PFSK-1 (cell line): ENCODE data around the gene ATG9B.

Experiments used
- POLR2AphosphoS5 ChIP-seq: IDR thresholded peaks from 2 replicates; pipeline ENCODE4 v1.6.1; 2012; ENCODE audit warnings: low read depth, mild to moderate bottlenecking, control low read depth, low read length, moderate library complexity
- SIN3A ChIP-seq: IDR thresholded peaks from 2 replicates; pipeline ENCODE4 v1.6.1; 2012; ENCODE audit warnings: mild to moderate bottlenecking, low read length, moderate library complexity, borderline replicate concordance; ENCODE audit not compliant: insufficient read depth
- TAF1 ChIP-seq: IDR thresholded peaks from 2 replicates; pipeline ENCODE4 v1.6.1; 2012; ENCODE audit warnings: low read length, control low read depth, borderline replicate concordance; ENCODE audit not compliant: insufficient read depth
- TF ChIP-seq, protein P1 (sequence below), 2 experiments: IDR thresholded peaks; 2 replicates each; pipeline versions ENCODE4 v1.6.1 to v1.8.0; 2011 to 2012; ENCODE audit warnings: low read depth in 2 of 2, low read length in 2 of 2, control low read depth in 1 of 2, inconsistent platforms in 1 of 2, mild to moderate bottlenecking in 1 of 2, moderate library complexity in 1 of 2; ENCODE audit not compliant: insufficient read depth in 1 of 2

DNA sequence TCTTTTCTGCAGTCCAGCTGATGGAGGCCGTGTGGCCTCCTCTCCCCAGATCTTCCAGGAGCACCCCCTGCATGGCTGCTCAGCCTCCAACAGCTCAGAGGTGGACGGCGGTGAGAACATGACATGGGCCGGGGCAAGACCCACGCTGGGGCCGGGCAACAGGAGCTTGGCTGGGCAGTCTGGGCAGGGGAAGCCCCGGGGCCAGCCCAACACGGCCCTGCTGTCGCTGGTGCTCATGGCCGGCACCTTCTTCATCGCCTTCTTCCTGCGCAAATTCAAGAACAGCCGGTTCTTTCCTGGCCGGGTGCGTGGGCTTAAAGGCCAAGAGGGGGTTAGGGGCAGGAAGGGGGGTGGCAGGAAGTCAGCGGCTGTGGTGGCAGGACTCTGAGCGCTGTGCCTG, 49.7 kb upstream of the ATG9B start:
- TF ChIP-seq POLR2AphosphoS5, result no peak
- TF ChIP-seq, protein P1, sequence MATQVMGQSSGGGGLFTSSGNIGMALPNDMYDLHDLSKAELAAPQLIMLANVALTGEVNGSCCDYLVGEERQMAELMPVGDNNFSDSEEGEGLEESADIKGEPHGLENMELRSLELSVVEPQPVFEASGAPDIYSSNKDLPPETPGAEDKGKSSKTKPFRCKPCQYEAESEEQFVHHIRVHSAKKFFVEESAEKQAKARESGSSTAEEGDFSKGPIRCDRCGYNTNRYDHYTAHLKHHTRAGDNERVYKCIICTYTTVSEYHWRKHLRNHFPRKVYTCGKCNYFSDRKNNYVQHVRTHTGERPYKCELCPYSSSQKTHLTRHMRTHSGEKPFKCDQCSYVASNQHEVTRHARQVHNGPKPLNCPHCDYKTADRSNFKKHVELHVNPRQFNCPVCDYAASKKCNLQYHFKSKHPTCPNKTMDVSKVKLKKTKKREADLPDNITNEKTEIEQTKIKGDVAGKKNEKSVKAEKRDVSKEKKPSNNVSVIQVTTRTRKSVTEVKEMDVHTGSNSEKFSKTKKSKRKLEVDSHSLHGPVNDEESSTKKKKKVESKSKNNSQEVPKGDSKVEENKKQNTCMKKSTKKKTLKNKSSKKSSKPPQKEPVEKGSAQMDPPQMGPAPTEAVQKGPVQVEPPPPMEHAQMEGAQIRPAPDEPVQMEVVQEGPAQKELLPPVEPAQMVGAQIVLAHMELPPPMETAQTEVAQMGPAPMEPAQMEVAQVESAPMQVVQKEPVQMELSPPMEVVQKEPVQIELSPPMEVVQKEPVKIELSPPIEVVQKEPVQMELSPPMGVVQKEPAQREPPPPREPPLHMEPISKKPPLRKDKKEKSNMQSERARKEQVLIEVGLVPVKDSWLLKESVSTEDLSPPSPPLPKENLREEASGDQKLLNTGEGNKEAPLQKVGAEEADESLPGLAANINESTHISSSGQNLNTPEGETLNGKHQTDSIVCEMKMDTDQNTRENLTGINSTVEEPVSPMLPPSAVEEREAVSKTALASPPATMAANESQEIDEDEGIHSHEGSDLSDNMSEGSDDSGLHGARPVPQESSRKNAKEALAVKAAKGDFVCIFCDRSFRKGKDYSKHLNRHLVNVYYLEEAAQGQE (IDR thresholded peaks at IDR 0.05; ENCODE audit: insufficient read depth in 1 of 2, low read depth in 2 of 2, low read length in 2 of 2), result no peak
- TF ChIP-seq SIN3A, result no peak
- TF ChIP-seq TAF1, result no peak
